CD4-positive, alpha-beta T cell treated with Interleukin-6 at 100 ng/mL for 8 hours (primary cell): ENCODE data around the gene CBX4.
A peak's percentile ranks its signal among the peaks of the same experiment; 100 is the strongest.

ENCODE experiments used
- DNase-seq: peaks from one replicate; pipeline ENCODE4 v3.0.0-alpha.2; 2020; ENCODE audit warnings: mixed read lengths, low spot score

CBX4 gene

GRCh38 chr17:79811868-79812352 is 27.3 kb downstream of the CBX4 start:
- DNase-seq = no peak

GRCh38 chr17:79811011-79811867 is 28.0 kb downstream of the CBX4 start:
- peak; percentile 21 for DNase-seq

- DNase-seq = peak; percentile 69
Observed at GRCh38 chr17:79810130-79811010, 28.9 kb downstream of the CBX4 start.

GRCh38 chr17:79809530-79810129 is 29.6 kb downstream of the CBX4 start:
- DNase-seq = no peak

GRCh38 chr17:79808763-79809529 is 30.3 kb downstream of the CBX4 start:
- peak; percentile 42 for DNase-seq

GRCh38 chr17:79806863-79807720 is 32.1 kb downstream of the CBX4 start:
- no peak for DNase-seq

- no peak for DNase-seq
Observed at GRCh38 chr17:79806446-79806760, 32.8 kb downstream of the CBX4 start.

GRCh38 chr17:79804856-79805696 is 34.2 kb downstream of the CBX4 start:
- no peak for DNase-seq

- DNase-seq = peak; percentile 23
Observed at GRCh38 chr17:79803997-79804855, 35.0 kb downstream of the CBX4 start.

GRCh38 chr17:79803421-79803996 is 35.7 kb downstream of the CBX4 start:
- DNase-seq = no peak

- no peak for DNase-seq
Observed at GRCh38 chr17:79802736-79803420, 36.4 kb downstream of the CBX4 start.

- no peak for DNase-seq
Observed at GRCh38 chr17:79802039-79802735, 37.1 kb downstream of the CBX4 start.

GRCh38 chr17:79801156-79802038 is 37.8 kb downstream of the CBX4 start:
- no peak for DNase-seq

- no peak for DNase-seq
Observed at GRCh38 chr17:79800325-79801155, 38.7 kb downstream of the CBX4 start.
